GM12892 (cell line): Measurements from ENCODE around the gene DCST1.

Experiments
- POLR2A ChIP-seq: IDR thresholded peaks from 2 replicates; pipeline ENCODE4 v1.6.1; 2011; ENCODE audit warnings: low read depth, low read length, control low read depth
- POLR2AphosphoS5 ChIP-seq: IDR thresholded peaks from 2 replicates; pipeline ENCODE4 v1.6.1; 2011; ENCODE audit warnings: low read depth, low read length, control low read depth

GRCh38 chr1:155064111-155064831 lies 30.6 kb downstream of the DCST1 start:
- TF ChIP-seq POLR2AphosphoS5 (no peak), POLR2A (no peak)
